A204.1 (cell line): ENCODE measurements around the gene RAB27A.
"Not testable (repeated sequence)": the region's sequence is repeated elsewhere in the genome, so short reads cannot be mapped to it uniquely, and the experiment has no call there.

Source experiments
- FAIRE-seq: peaks from 2 replicates; lab custom pipeline; 2012; peaks lifted over from hg19 to GRCh38; lab: Jason Lieb, UNC

Gene RAB27A

GRCh38 chr15:55250392-55250791 lies 39.2 kb downstream of the RAB27A start:
- no peak for FAIRE-seq

GRCh38 chr15:55249885-55250284 lies 39.7 kb downstream of the RAB27A start:
- FAIRE-seq: not testable (repeated sequence)

GRCh38 chr15:55248895-55249294 lies 40.7 kb downstream of the RAB27A start:
- no peak for FAIRE-seq

- FAIRE-seq: no peak
These were observed 41.7 kb downstream of the RAB27A start for GRCh38 chr15:55247766-55248427.

GRCh38 chr15:55247311-55247710 lies 42.3 kb downstream of the RAB27A start:
- FAIRE-seq: no peak

GRCh38 chr15:55246567-55246966 lies 43.0 kb downstream of the RAB27A start:
- no peak for FAIRE-seq

- FAIRE-seq: no peak
These were observed 44.6 kb downstream of the RAB27A start for GRCh38 chr15:55245059-55245458.

GRCh38 chr15:55241891-55242290 lies 47.7 kb downstream of the RAB27A start:
- no peak for FAIRE-seq

- FAIRE-seq: no peak
These were observed 48.4 kb downstream of the RAB27A start for GRCh38 chr15:55241186-55241585.

- no peak for FAIRE-seq
These were observed 49.4 kb downstream of the RAB27A start for GRCh38 chr15:55240125-55240760.

GRCh38 chr15:55239440-55240124 lies 50.0 kb downstream of the RAB27A start:
- FAIRE-seq: no peak

- no peak for FAIRE-seq
These were observed 50.7 kb downstream of the RAB27A start for GRCh38 chr15:55238877-55239276.

GRCh38 chr15:55237219-55238130 lies 52.1 kb downstream of the RAB27A start:
- FAIRE-seq: no peak

- no peak for FAIRE-seq
These were observed 54.0 kb downstream of the RAB27A start for GRCh38 chr15:55235546-55236036.

- no peak for FAIRE-seq
These were observed 54.9 kb downstream of the RAB27A start for GRCh38 chr15:55234800-55235104.

- FAIRE-seq: no peak
These were observed 55.4 kb downstream of the RAB27A start for GRCh38 chr15:55234104-55234799.

- FAIRE-seq: no peak
These were observed 58.2 kb downstream of the RAB27A start for GRCh38 chr15:55231455-55231854.

- FAIRE-seq: no peak
These were observed 58.7 kb downstream of the RAB27A start for GRCh38 chr15:55230953-55231352.

- FAIRE-seq: peak; percentile 14
These were observed 59.5 kb downstream of the RAB27A start for GRCh38 chr15:55230051-55230670.

- FAIRE-seq: no peak
These were observed 63.5 kb downstream of the RAB27A start for GRCh38 chr15:55226127-55226526.

- FAIRE-seq: no peak
These were observed 64.7 kb downstream of the RAB27A start for GRCh38 chr15:55224892-55225291.
